K562 treated with DMSO at 1 percent for 24 hours (cell line): ENCODE results near the gene ZNF76. TPM values are rescaled to one million over a fixed set of nuclear protein-coding genes. Genes with fewer than 3 reads are reported as not detected.

Experiments used
- total RNA-seq: library from RNA; unstranded; fragments of 300-600 nt; gene quantifications from 2 replicates; pipeline ENCODE4 v1.2.3, GENCODE V29; 2022; ENCODE audit warnings: low read depth; ENCODE audit not compliant: insufficient read depth

ZNF76 gene
- 31.7 and 35.5 TPM in 2 replicates for total RNA-seq

GRCh38 chr6:35259194-35259947 lies at the start of gene ZNF76:
Gene ZNF76 (plus strand): TSS chr6:35259735. CDS start chr6:35281152, 21,417 bp downstream.

GRCh38 chr6:35213824-35214756 lies 45.4 kb upstream of the ZNF76 start, which contains the start of gene SCUBE3:
Gene SCUBE3 (plus strand): TSS chr6:35213956. CDS start chr6:35214419, 463 bp downstream.

GRCh38 chr6:35297601-35298481 lies 38.3 kb downstream of the ZNF76 start, which contains the start of gene DEF6:
Gene DEF6 (plus strand): TSS chr6:35297818. CDS start chr6:35297857, 39 bp downstream.

GRCh38 chr6:35342258-35343091 lies 82.9 kb downstream of the ZNF76 start, which contains the start of gene PPARD:
Gene PPARD (plus strand): TSS chr6:35342558. CDS start chr6:35411088, 68,530 bp downstream.

Other genes with a start within 250 kb of the ZNF76 start
- not detected in 2 replicates for gene TCP11, start 118.4 kb upstream of the ZNF76 start, total RNA-seq
- 0.05 and 0.10 TPM in 2 replicates for gene SCUBE3, start 45.8 kb upstream of the ZNF76 start, total RNA-seq
- 47.6 and 48.6 TPM in 2 replicates for gene DEF6, start 38.1 kb downstream of the ZNF76 start, total RNA-seq
- 59.8 and 65.3 TPM in 2 replicates for gene PPARD, start 82.8 kb downstream of the ZNF76 start, total RNA-seq
- gene FANCE, start 192.6 kb downstream of the ZNF76 start, total RNA-seq, result 14.6 and 16.8 TPM in 2 replicates
- gene RPL10A, start 208.7 kb downstream of the ZNF76 start, total RNA-seq, result 2,768 and 2,840 TPM in 2 replicates
- gene TEAD3, start 237.3 kb downstream of the ZNF76 start, total RNA-seq, result 12.7 and 14.0 TPM in 2 replicates